Measurements from ENCODE around the gene MAGEB2. TPM values are rescaled to one million over a fixed set of nuclear protein-coding genes. Genes with fewer than 3 reads are reported as not detected.
"Not testable (repeated sequence)": the region's sequence is repeated elsewhere in the genome, so short reads cannot be mapped to it uniquely, and the experiment has no call there.

MAGEB2 gene, protein sequence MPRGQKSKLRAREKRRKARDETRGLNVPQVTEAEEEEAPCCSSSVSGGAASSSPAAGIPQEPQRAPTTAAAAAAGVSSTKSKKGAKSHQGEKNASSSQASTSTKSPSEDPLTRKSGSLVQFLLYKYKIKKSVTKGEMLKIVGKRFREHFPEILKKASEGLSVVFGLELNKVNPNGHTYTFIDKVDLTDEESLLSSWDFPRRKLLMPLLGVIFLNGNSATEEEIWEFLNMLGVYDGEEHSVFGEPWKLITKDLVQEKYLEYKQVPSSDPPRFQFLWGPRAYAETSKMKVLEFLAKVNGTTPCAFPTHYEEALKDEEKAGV
- total RNA-seq, result not detected

DNA sequence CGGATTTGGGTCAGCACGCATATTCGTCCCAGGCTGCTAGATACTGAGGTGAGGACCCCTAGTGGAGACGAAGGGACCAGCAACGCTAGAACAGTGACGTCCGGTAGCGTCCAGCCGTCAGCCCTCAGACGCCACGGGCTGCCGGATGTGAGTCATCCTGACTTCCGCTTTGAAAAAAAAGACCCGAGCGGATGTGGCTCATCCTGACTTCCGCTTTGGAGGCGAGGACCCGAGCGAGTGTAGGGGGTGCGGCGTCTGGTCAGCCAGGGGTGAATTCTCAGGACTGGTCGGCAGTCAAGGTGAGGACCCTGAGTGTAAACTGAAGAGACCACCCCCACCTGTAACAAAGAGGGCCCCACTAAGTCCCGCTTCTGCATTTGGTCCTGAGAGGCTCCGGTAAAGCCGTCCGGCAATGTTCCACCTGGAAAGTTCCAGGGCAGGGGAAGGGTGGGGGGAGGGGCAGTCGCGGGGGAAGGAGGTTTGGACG is at the start of gene MAGEB2:
MAGEB2 (plus strand) TSS at position 207 of the 487 bp plus-strand sequence. CDS start 3,018 bp downstream, outside the sequence.
- 70% methylated on average over 2 of the region's 29 CpGs; no CpG with 5 or more reads in 9 of the 10 experiments for WGBS, 10 experiments
- Histone ChIP-seq H3K4me3 (no peak within 1 kb of the TSS), H3K4me1 (replicated peaks in 1 of 2) (no peaks in the 10 kb centered on the region), H3K27ac (no peak within 1 kb of the TSS)
- ATAC-seq (replicated peaks in 6 of 8), result no peak
- in situ Hi-C loops (cut with MboI; ENCODE audit: low pct_unique_long_range_greater_than_20kb in 2 of 9, low sequenced_read_pairs in 9 of 9, unreplicated experiment in 9 of 9), result no loop called here

DNA sequence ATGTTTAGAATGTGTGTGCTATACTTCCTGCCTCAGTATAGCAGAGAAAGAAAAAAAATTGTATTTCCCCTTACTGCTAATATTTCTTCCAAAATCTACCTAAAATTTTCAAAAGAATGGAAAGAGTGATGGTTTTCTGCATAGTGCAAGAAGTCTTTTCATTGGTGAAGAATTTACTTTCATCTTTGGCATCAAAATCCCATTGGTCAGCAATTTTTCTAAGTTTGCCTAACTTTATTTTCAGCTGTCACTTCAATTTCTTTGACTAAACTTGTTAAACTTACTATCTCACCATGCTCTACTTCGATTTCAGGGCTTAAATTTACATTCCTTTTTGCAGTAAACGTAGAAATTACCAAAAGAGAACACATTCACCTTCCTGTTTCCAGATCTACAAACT is 44.5 kb upstream of the MAGEB2 start:
- ATAC-seq (replicated peaks in 6 of 8), result no peak
- no peak overlapping the region for H3K4me3 ChIP-seq
- H3K4me1 ChIP-seq (replicated peaks in 1 of 2), result no peaks in the 10 kb centered on the region
- H3K27ac ChIP-seq, result no peak overlapping the region
- WGBS, 10 experiments, result 0 to 70% (median 39%) methylated on average over 1 to 2 of the region's 2 CpGs
- in situ Hi-C loops (cut with MboI; ENCODE audit: low pct_unique_long_range_greater_than_20kb in 2 of 9, low sequenced_read_pairs in 9 of 9, unreplicated experiment in 9 of 9), result loop anchor here in 1 of 9 experiments (25.0 kb wide), 1 partner anchor 341 kb away; no protein-coding TSS in a partner anchor

DNA sequence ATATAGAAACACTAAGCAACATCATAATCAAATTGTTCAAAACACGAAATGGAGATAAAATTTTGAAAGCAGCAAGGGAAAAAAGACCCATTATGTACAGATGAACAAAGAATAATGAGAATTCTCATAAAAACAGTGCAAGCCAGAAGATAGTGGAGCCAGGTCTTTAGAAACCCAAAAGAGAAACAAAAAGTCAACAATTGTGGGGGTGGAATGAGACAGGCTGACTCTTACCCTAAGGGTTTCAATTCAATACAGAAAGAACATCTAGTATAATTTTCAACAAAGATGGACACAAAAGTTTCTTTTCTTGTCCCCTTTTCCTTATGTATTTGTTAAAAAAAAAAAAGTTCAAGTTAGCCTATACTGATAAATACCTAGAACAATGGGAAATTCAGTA is 34.0 kb upstream of the MAGEB2 start:
- Histone ChIP-seq H3K4me3 (no peak overlapping the region), H3K4me1 (replicated peaks in 1 of 2) (no peaks in the 10 kb centered on the region), H3K27ac (no peak overlapping the region)
- no peak for ATAC-seq (replicated peaks in 6 of 8)
- in situ Hi-C loops (cut with MboI; ENCODE audit: low pct_unique_long_range_greater_than_20kb in 2 of 9, low sequenced_read_pairs in 9 of 9, unreplicated experiment in 9 of 9), result no loop called here
- WGBS, 10 experiments, result 0 to 100% (median 64%) methylated on average over 1 of the region's 1 CpG; no CpG with 5 or more reads in 2 of the 10 experiments

DNA sequence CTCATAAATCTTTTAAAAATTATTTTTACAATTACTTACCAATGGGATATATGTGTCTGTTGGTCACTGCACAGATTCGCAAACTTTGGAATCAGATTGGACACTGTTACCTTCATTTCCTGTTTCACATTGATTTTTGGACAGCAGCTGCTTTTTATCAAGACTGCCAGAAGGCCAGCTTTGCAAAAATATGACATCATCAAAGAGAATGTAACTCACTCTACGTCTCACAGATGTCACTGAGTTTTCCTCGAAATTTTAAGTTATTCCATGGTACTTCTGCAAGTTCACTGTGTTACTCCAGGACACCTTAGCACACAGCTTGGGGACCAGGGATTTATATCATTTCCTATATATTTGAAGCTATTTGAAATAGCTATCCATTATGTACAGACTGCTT is 31.8 kb upstream of the MAGEB2 start:
- Histone ChIP-seq H3K27ac (no peak overlapping the region), H3K4me3 (no peak overlapping the region), H3K4me1 (replicated peaks in 1 of 2) (no peaks in the 10 kb centered on the region)
- in situ Hi-C loops (cut with MboI; ENCODE audit: low pct_unique_long_range_greater_than_20kb in 2 of 9, low sequenced_read_pairs in 9 of 9, unreplicated experiment in 9 of 9), result no loop called here
- WGBS, 10 experiments, result 0 to 35% (median 12%) methylated on average over 2 to 3 of the region's 3 CpGs; no CpG with 5 or more reads in 7 of the 10 experiments
- no peak for ATAC-seq (replicated peaks in 6 of 8)

DNA sequence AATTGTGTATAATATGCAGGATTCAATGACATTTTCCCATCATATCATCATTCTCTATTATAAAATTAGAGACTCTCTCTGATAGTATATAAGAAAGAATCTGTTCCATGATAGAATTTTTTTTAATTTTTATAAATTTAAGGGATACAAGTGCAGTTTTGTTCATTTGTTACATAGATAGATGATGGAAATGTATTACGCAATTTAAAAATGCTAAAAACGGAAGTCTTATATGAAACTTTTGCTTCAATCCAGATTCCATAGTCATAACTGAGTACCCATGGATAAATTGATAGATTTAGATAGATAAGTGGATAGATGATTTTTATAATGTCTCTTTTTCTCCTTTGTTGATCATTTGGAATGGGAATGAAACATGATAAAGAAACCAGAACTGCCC is 24.9 kb upstream of the MAGEB2 start:
- Histone ChIP-seq H3K27ac (no peak overlapping the region), H3K4me1 (replicated peaks in 1 of 2) (no peaks in the 10 kb centered on the region), H3K4me3 (no peak overlapping the region)
- in situ Hi-C loops (cut with MboI; ENCODE audit: low pct_unique_long_range_greater_than_20kb in 2 of 9, low sequenced_read_pairs in 9 of 9, unreplicated experiment in 9 of 9), result no loop called here
- WGBS, 10 experiments, result 0 to 100% (median 80%) methylated on average over 1 to 2 of the region's 2 CpGs; no CpG with 5 or more reads in 3 of the 10 experiments
- no peak for ATAC-seq (replicated peaks in 6 of 8)

DNA sequence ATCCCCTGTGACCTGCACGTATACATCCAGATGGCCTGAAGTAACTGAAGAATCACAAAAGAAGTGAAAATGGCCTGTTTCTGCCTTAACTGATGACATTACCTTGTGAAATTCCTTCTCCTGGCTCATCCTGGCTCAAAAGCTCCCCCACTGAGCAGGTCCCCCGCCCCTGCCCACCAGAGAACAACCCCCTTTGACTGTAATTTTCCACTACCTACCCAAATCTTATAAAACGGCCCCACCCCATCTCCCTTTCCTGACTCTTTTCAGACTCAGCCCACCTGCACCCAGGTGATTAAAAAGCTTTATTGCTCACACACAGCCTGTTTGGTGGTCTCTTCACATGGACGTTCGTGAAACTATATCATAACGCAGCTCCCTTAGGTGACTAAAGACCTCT is 21.5 kb upstream of the MAGEB2 start:
- H3K4me1 ChIP-seq (replicated peaks in 1 of 2); H3K4me3 ChIP-seq; H3K27ac ChIP-seq; in situ Hi-C loops (cut with MboI; ENCODE audit: low pct_unique_long_range_greater_than_20kb in 2 of 9, low sequenced_read_pairs in 9 of 9, unreplicated experiment in 9 of 9); ATAC-seq (replicated peaks in 6 of 8): not testable (repeated sequence)
- 23 to 82% (median 60%) methylated on average over 2 to 4 of the region's 6 CpGs; no CpG with 5 or more reads in 6 of the 10 experiments for WGBS, 10 experiments

DNA sequence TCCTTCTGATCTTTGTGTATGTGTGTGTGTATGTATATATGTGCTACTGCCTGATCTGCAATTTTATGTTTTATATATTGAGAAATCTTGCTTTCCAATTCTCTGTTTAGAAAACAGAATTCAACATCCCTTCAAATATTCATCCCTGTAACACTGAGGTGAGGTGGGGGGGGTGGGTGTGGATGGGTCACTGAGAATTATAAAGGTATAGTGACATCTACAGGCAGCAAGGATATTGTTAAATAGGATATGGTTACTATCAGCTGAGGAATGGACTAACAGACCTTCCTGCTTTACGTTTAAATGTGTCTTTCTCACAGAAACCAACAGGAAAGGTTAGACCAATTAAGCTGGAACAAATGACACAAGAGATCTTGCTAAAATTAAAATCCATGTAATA is 19.0 kb upstream of the MAGEB2 start:
- 0 to 57% (median 42%) methylated on average over 1 of the region's 1 CpG; no CpG with 5 or more reads in 6 of the 10 experiments for WGBS, 10 experiments
- Histone ChIP-seq H3K4me1 (replicated peaks in 1 of 2) (no peaks in the 10 kb centered on the region), H3K27ac (no peak overlapping the region), H3K4me3 (no peak overlapping the region)
- ATAC-seq (replicated peaks in 6 of 8), result no peak
- in situ Hi-C loops (cut with MboI; ENCODE audit: low pct_unique_long_range_greater_than_20kb in 2 of 9, low sequenced_read_pairs in 9 of 9, unreplicated experiment in 9 of 9), result no loop called here

DNA sequence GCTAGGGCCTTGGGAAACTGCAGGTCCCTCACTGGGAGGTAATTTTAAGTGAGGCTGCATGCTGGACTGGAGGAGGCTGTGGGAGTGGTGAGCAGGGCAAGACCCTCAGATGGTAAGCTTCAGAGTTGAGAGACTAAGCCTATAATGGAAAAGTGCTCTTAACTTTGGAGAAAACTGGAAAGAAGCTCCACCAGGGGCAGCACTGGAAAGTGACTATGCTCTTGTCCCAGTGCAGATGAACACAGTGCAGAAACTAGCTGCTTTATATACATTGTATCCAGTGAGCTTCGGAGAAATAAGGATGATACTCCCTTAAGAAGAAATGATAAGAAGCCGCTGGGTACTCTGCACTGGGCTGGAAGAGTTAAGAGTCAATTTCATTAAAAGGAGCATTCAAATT is 3.2 kb upstream of the MAGEB2 start:
- ATAC-seq (replicated peaks in 6 of 8), result no peak
- H3K27ac ChIP-seq, result no peak overlapping the region
- WGBS, 10 experiments, result 0 to 92% (median 71%) methylated on average over 1 to 2 of the region's 2 CpGs; no CpG with 5 or more reads in 3 of the 10 experiments

DNA sequence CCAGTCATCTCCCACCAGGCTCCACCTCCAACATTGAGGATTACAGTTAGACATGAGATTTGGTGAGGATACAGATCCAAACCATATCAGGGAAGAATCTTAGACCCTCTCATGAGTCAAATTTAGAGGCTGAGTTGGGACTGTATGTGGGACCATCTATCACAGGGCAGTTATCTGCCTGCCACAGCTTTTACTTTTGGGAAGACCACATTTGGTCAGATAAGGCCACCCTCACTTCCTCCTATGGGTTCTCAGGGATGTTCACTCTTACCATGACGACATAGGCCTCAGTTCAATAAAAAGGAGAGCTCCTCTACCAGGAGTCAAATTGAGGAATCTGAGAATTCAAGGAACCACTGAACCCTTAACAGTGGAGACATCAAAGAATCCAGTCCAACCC is 2.1 kb downstream of the MAGEB2 start:
- WGBS, 10 experiments, result 0 to 40% (median 40%) methylated on average over 1 of the region's 1 CpG; no CpG with 5 or more reads in 7 of the 10 experiments
- Histone ChIP-seq H3K4me3 (no peak overlapping the region), H3K4me1 (replicated peaks in 1 of 2) (no peaks in the 10 kb centered on the region), H3K27ac (no peak overlapping the region)
- in situ Hi-C loops (cut with MboI; ENCODE audit: low pct_unique_long_range_greater_than_20kb in 2 of 9, low sequenced_read_pairs in 9 of 9, unreplicated experiment in 9 of 9), result no loop called here
- ATAC-seq (replicated peaks in 6 of 8), result no peak

More for the DNA sequence above, 3.2 kb upstream of the MAGEB2 start:
- in situ Hi-C loops (cut with MboI; ENCODE audit: low pct_unique_long_range_greater_than_20kb in 2 of 9, low sequenced_read_pairs in 9 of 9, unreplicated experiment in 9 of 9), result no loop called here
- H3K4me1 ChIP-seq (replicated peaks in 1 of 2), result no peaks in the 10 kb centered on the region
- H3K4me3 ChIP-seq, result no peak overlapping the region

DNA sequence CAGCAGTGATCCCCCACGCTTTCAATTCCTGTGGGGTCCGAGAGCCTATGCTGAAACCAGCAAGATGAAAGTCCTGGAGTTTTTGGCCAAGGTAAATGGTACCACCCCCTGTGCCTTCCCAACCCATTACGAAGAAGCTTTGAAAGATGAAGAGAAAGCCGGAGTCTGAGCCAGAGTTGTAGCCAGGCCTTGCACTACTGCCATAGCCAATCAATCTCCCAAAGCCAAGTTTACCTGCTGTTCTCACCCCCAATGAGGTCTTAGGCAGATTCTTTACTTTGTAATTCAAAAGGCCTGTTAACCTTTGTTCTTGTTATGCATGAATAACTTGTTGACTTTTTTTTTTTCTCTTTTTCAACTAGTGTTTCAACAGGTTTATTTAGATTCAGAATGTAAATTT is 4.0 kb downstream of the MAGEB2 start:
- ATAC-seq (replicated peaks in 6 of 8), result no peak
- WGBS, 10 experiments, result 0 to 20% (median 16%) methylated on average over 1 to 4 of the region's 4 CpGs; no CpG with 5 or more reads in 7 of the 10 experiments
- in situ Hi-C loops (cut with MboI; ENCODE audit: low pct_unique_long_range_greater_than_20kb in 2 of 9, low sequenced_read_pairs in 9 of 9, unreplicated experiment in 9 of 9), result no loop called here
- H3K4me3 ChIP-seq, result no peak overlapping the region
- H3K4me1 ChIP-seq (replicated peaks in 1 of 2), result no peaks in the 10 kb centered on the region
- no peak overlapping the region for H3K27ac ChIP-seq

DNA sequence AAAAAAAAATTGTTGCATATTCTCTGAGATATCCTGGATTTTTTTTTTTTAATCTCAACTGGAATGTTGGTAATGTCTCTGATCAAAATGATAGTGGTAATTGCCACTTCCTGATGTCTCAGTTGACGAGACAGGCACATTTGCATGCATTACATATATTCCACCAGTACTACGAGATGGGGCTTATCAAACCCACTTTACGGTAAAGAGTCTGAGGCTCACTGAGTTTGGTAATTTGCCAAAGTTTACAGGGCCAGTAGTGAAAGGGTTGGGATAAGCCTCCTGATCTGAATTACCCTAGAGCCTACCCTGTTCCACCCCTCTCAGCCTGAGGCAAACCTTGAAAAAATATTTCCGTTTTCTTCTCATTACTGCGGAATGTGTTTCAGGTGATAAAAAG is 5.3 kb downstream of the MAGEB2 start:
- Histone ChIP-seq H3K27ac (no peak overlapping the region), H3K4me1 (replicated peaks in 1 of 2) (no peaks in the 10 kb centered on the region), H3K4me3 (no peak overlapping the region)
- ATAC-seq (replicated peaks in 6 of 8), result no peak
- in situ Hi-C loops (cut with MboI; ENCODE audit: low pct_unique_long_range_greater_than_20kb in 2 of 9, low sequenced_read_pairs in 9 of 9, unreplicated experiment in 9 of 9), result no loop called here
- 40 to 100% (median 90%) methylated on average over 1 to 4 of the region's 5 CpGs; no CpG with 5 or more reads in 4 of the 10 experiments for WGBS, 10 experiments

DNA sequence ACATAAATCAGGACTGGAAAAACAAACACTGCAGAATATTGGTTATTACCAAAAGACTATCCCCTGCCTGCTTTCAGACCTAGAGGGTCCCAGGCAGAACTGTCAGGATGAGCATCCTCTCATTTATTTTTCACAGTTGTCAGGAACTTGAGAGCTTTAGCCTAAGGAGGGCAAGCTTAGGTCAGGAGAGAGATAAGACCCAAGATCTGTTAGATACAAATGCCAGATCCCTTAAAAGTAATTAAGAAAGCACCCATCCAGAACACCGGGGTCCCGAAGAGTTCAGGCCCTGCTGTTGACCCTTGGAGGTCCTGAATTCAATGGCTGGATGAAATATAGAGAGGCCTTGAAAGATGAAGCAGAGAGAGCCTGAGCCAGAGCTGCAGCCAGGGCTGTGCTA is 9.2 kb downstream of the MAGEB2 start:
- in situ Hi-C loops (cut with MboI; ENCODE audit: low pct_unique_long_range_greater_than_20kb in 2 of 9, low sequenced_read_pairs in 9 of 9, unreplicated experiment in 9 of 9), result no loop called here
- 0 to 50% methylated on average over 2 of the region's 2 CpGs; no CpG with 5 or more reads in 8 of the 10 experiments for WGBS, 10 experiments
- Histone ChIP-seq H3K4me1 (replicated peaks in 1 of 2) (no peaks in the 10 kb centered on the region), H3K27ac (no peak overlapping the region), H3K4me3 (no peak overlapping the region)
- no peak for ATAC-seq (replicated peaks in 6 of 8)

DNA sequence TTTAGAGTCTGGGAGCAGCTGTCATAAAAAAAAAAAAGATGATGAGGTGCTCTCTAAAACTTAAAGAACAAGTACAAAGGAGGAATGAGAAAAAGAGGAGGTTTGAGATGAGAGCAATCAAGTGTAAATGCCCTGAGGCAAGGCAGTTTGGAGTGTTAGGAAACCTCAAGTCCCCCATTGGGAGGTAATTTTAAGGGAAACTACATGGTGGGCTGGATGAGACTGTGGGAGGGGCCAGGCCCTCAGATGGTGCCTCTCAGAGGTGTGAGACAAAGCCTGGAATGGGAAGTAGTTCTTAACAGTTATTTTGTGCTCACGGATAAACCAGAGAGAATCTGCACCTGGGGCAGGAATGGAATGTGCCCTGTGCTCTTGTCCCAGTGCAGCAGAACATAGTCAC is 13.2 kb downstream of the MAGEB2 start:
- ATAC-seq (replicated peaks in 6 of 8), result no peak
- Histone ChIP-seq H3K4me3 (no peak overlapping the region), H3K4me1 (replicated peaks in 1 of 2) (no peaks in the 10 kb centered on the region), H3K27ac (no peak overlapping the region)
- 80% methylated on average over 1 of the region's 1 CpG; no CpG with 5 or more reads in 9 of the 10 experiments for WGBS, 10 experiments
- in situ Hi-C loops (cut with MboI; ENCODE audit: low pct_unique_long_range_greater_than_20kb in 2 of 9, low sequenced_read_pairs in 9 of 9, unreplicated experiment in 9 of 9), result no loop called here

DNA sequence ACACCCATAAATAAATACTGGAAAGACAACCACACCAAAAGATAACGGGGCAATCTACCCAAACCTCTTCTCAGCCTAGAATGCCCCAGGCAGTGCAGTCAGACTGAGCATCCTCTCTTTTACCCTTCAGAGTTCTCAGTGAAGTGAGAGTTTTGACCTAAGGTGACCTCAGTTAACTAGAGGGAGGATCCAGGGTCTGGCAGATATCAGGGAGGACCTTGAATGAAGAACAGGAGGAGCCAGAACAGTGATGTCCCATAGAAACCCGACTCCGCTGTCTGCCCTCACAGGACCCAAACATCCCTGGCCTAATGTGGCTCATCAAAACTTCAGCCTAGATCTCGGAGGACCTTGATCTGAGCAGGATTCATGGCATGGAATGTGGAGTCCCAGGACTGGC is 15.0 kb downstream of the MAGEB2 start, which contains the start of gene MAGEB3:
MAGEB3 (plus strand) TSS at position 263 of the 400 bp plus-strand sequence. CDS start 5,268 bp downstream, outside the sequence.
- 3 to 67% methylated on average over 3 of the region's 4 CpGs; no CpG with 5 or more reads in 8 of the 10 experiments for WGBS, 10 experiments
- Histone ChIP-seq H3K4me3 (no peak within 1 kb of the TSS), H3K4me1 (replicated peaks in 1 of 2) (no peaks in the 10 kb centered on the region), H3K27ac (no peak within 1 kb of the TSS)
- in situ Hi-C loops (cut with MboI; ENCODE audit: low pct_unique_long_range_greater_than_20kb in 2 of 9, low sequenced_read_pairs in 9 of 9, unreplicated experiment in 9 of 9), result no loop called here
- no peak for ATAC-seq (replicated peaks in 6 of 8)

All from motor neuron (in vitro differentiated cells).